K562 (cell line): ENCODE data around the gene ZSCAN25. TPM values are rescaled to one million over a fixed set of nuclear protein-coding genes. Genes with fewer than 3 reads are reported as not detected.

ENCODE experiments used
- ATAC-seq: fragments of 200-7000 bp; cut with Tn5 transposase; 3 replicates; pipeline ENCODE4 v1.9.1; 2020; ENCODE audit warnings: moderate library complexity
- BruUV-seq: library from RNA; stranded (reverse); fragments of 400-500 nt; replicated peaks from 2 replicates; lab custom pipeline; 2021; lab: Mats Ljungman, UMichigan
- CTCF ChIA-PET: fragments of 300-600 bp; formaldehyde crosslinking; extraction: SDS; loops from one replicate; lab custom pipeline; 2021; ENCODE audit warnings: low intra/inter-chr PET ratio; lab: Yijun Ruan, JAX
- POLR2A ChIA-PET: fragments of 300-600, 350-650 bp; sonication (Branson Sonifier 250); formaldehyde crosslinking; extraction: SDS; loops from one replicate; lab custom pipeline; 2021; ENCODE audit warnings: antibody characterized with exemption, inconsistent platforms; lab: Yijun Ruan, JAX
- DNase-seq, 4 experiments: peaks; one replicate each; pipeline versions ENCODE4 v3.0.0 to v3.0.0-alpha.2; 2011 to 2018; ENCODE audit warnings: low spot score in 3 of 4, mixed read lengths in 3 of 4; ENCODE audit errors: extremely low read depth in 1 of 4
- FAIRE-seq: peaks from 2 replicates; lab custom pipeline; 2011; peaks lifted over from hg19 to GRCh38; lab: Jason Lieb, UNC
- H2AFZ ChIP-seq: 2 replicates; pipeline ENCODE4 v1.6.0; 2011; ENCODE audit warnings: low read depth, low read length, control low read depth, inconsistent platforms
- H3K27ac ChIP-seq: fragments of 200-600 bp; 3 replicates; pipeline ENCODE4 v1.8.0; 2011; ENCODE audit warnings: low read depth, mild to moderate bottlenecking, control low read depth, inconsistent platforms, low read length, moderate library complexity, mixed read lengths; ENCODE audit errors: extremely low read depth
- H3K27me3 ChIP-seq, 2 experiments: fragments of 300-600 bp in 1 of 2; 2 replicates in 1 of 2; 3 replicates in 1 of 2; pipeline versions ENCODE4 v1.6.0 to v1.8.0; 2011; ENCODE audit warnings: inconsistent platforms in 2 of 2, low read length in 2 of 2, mild to moderate bottlenecking in 1 of 2, mixed read lengths in 1 of 2, moderate library complexity in 1 of 2; ENCODE audit not compliant: control insufficient read depth in 2 of 2, insufficient read depth in 2 of 2
- H3K36me3 ChIP-seq: fragments of 300-600 bp; 3 replicates; pipeline ENCODE4 v1.8.0; 2011; ENCODE audit warnings: mild to moderate bottlenecking, low read length, inconsistent platforms; ENCODE audit not compliant: control insufficient read depth, insufficient read depth
- H3K4me1 ChIP-seq, 2 experiments: fragments of 200-600 bp in 1 of 2; replicated peaks in 1 of 2; 2 replicates in 1 of 2; 3 replicates in 1 of 2; pipeline versions ENCODE4 v1.5.1 to v1.8.0; 2011; ENCODE audit warnings: inconsistent platforms in 2 of 2, low read length in 2 of 2, mild to moderate bottlenecking in 1 of 2, mixed read lengths in 1 of 2, moderate library complexity in 1 of 2; ENCODE audit not compliant: control insufficient read depth in 2 of 2, insufficient read depth in 2 of 2
- H3K4me2 ChIP-seq: 2 replicates; pipeline ENCODE4 v1.6.1; 2011; ENCODE audit warnings: low read length, control low read depth, inconsistent platforms, mixed read lengths; ENCODE audit not compliant: insufficient read depth
- H3K4me3 ChIP-seq: fragments of 200-600 bp; sonication (generic), shearing (Covaris generic); 2 replicates; pipeline ENCODE4 v1.5.1; 2016; ENCODE audit warnings: control low read depth, inconsistent platforms
- H3K79me2 ChIP-seq: fragments of 200-600 bp; 3 replicates; pipeline ENCODE4 v1.8.0; 2011; ENCODE audit warnings: low read length, inconsistent platforms; ENCODE audit not compliant: control insufficient read depth, insufficient read depth
- H3K9ac ChIP-seq, 2 experiments: 2 replicates each; pipeline versions ENCODE4 v1.6.0 to v1.6.1; 2011; ENCODE audit warnings: low read depth in 2 of 2, low read length in 2 of 2, control low read depth in 1 of 2, inconsistent platforms in 1 of 2, mild to moderate bottlenecking in 1 of 2, mixed read lengths in 1 of 2; ENCODE audit not compliant: insufficient read depth in 1 of 2
- H3K9me1 ChIP-seq: one replicate; pipeline ENCODE4 v1.6.0; 2011; ENCODE audit warnings: inconsistent platforms, mild to moderate bottlenecking, low read length, moderate library complexity; ENCODE audit not compliant: control insufficient read depth, insufficient read depth
- H3K9me3 ChIP-seq: replicated peaks from 2 replicates; pipeline ENCODE4 v1.5.1; 2011; ENCODE audit warnings: low read depth, low read length, inconsistent platforms; ENCODE audit not compliant: control insufficient read depth, insufficient read depth
- H4K20me1 ChIP-seq: replicated peaks from 2 replicates; pipeline ENCODE4 v1.6.1; 2011; ENCODE audit warnings: low read length, inconsistent platforms, mixed read lengths; ENCODE audit not compliant: control insufficient read depth, insufficient read depth
- CBX2 ChIP-seq: fragments of 200-600 bp; sonication (generic); IDR thresholded peaks from one replicate; pipeline ENCODE4 v1.6.1; 2012; ENCODE audit warnings: mild to moderate bottlenecking, low read length, inconsistent platforms; ENCODE audit not compliant: insufficient read depth, poor library complexity, severe bottlenecking
- HIVEP1 ChIP-seq: fragments of 250-450 bp; sonication (Bioruptor Pico); IDR thresholded peaks from 2 replicates; pipeline ENCODE4 v1.4.0; 2020; ENCODE audit warnings: mild to moderate bottlenecking
- JUND ChIP-seq, 2 experiments: IDR thresholded peaks; 2 replicates in 1 of 2; 3 replicates in 1 of 2; pipeline ENCODE4 v1.6.1; 2011; ENCODE audit warnings: borderline replicate concordance in 2 of 2, low read depth in 2 of 2, low read length in 2 of 2, improper control_type of control experiment in 1 of 2, missing biosample characterization in 1 of 2, missing genetic modification characterization in 1 of 2, missing genetic modification reagents in 1 of 2
- MAFF ChIP-seq: IDR thresholded peaks from 2 replicates; pipeline ENCODE4 v1.6.1; 2012; ENCODE audit warnings: low read length, improper control_type of control experiment
- TEAD4 ChIP-seq, 2 experiments: sonication (generic) in 1 of 2; formaldehyde crosslinking in 1 of 2; IDR thresholded peaks; 2 replicates each; pipeline versions ENCODE4 v1.6.1 to v1.8.0; 2012 to 2022; ENCODE audit warnings: borderline replicate concordance in 1 of 2, inconsistent platforms in 1 of 2, low read length in 1 of 2, mild to moderate bottlenecking in 1 of 2, missing genetic modification reagents in 1 of 2
- U2AF2 ChIP-seq: fragments of 200-400 bp; formaldehyde crosslinking; optimal IDR thresholded peaks from 2 replicates; pipeline ENCODE3; 2017; ENCODE audit warnings: low read depth, mild to moderate bottlenecking, low read length
- ZNF277 ChIP-seq: fragments of 250-450 bp; sonication (Bioruptor Pico); IDR thresholded peaks from 2 replicates; pipeline ENCODE4 v1.8.0; 2022; ENCODE audit warnings: inconsistent platforms, mild to moderate bottlenecking, moderate library complexity, borderline replicate concordance
- ZNF324 ChIP-seq: fragments of 250-450 bp; sonication (Bioruptor Pico); IDR thresholded peaks from 2 replicates; pipeline ENCODE4 v1.4.0; 2020; ENCODE audit warnings: mild to moderate bottlenecking
- ZNF445 ChIP-seq: fragments of 250-450 bp; sonication (Bioruptor Pico); IDR thresholded peaks from 2 replicates; pipeline ENCODE4 v1.4.0; 2020; ENCODE audit warnings: low read depth, mild to moderate bottlenecking, moderate library complexity
- ZNF507 ChIP-seq: conservative IDR thresholded peaks from 2 replicates; pipeline ENCODE4 v1.6.1; 2017; ENCODE audit warnings: missing genetic modification characterization, missing compliant biosample characterization
- WGBS: fragments of 100-300 bp; shearing (Covaris generic); methylation state at CpG from one replicate; pipeline ENCODE4 v1.1.6; 2016; ENCODE audit warnings: low coverage, mixed read lengths; ENCODE audit not compliant: insufficient coverage; ENCODE audit errors: missing lambda C conversion rate; 5-methylcytosine and 5-hydroxymethylcytosine counted together
- in situ Hi-C: fragments of 300-500 bp; cut with MboI; formaldehyde crosslinking; loops from 4 replicates; pipeline ENCODE4 v1.15.0; 2018; ENCODE audit warnings: inconsistent platforms, mixed read lengths
- intact Hi-C: fragments of 100-400 bp; cut with micrococcal nuclease; formaldehyde crosslinking; loops from 2 replicates; pipeline ENCODE4 v1.14.2; 2022
- polyA plus RNA-seq, 8 experiments: library from polyadenylated mRNA; depleted of rRNA in 4 of 8; stranded (reverse) in 5 of 8; unstranded in 3 of 8; fragments of >200 nt; fragmentation: Nextera tagmentation in 2 of 8; fragmentation: Illumina TruSeq in 1 of 8; extraction: Ambion mirVana in 2 of 8; extraction: Trizol in 1 of 8; gene quantifications; 2 replicates each; pipeline versions ENCODE4 v1.2.1 to v1.2.3, GENCODE V29; 2011 to 2014; ENCODE audit warnings: inconsistent platforms in 1 of 8, missing spikeins in 1 of 8
- total RNA-seq, 7 experiments: library from RNA; depleted of rRNA in 6 of 7; stranded (reverse); fragments of >200 nt in 6 of 7; fragmentation: Illumina TruSeq in 2 of 7; extraction: Trizol in 2 of 7; gene quantifications; 2 replicates each; pipeline versions ENCODE4 v1.2.1 to v1.2.3, GENCODE V29; 2011 to 2021; ENCODE audit warnings: low replicate concordance in 1 of 7
- TF ChIP-seq, protein P1 (sequence below): sonication (generic); formaldehyde crosslinking; IDR thresholded peaks from 2 replicates; pipeline ENCODE4 v1.8.0; 2022; ENCODE audit warnings: missing genetic modification reagents, mild to moderate bottlenecking, borderline replicate concordance
- TF ChIP-seq, protein P2 (sequence below), 2 experiments: fragments of 450-650 bp; conservative IDR thresholded peaks; 2 replicates each; pipeline ENCODE4 v1.6.1; 2017; ENCODE audit warnings: mild to moderate bottlenecking in 2 of 2, moderate library complexity in 2 of 2

ZSCAN25 gene
- total and polyA plus RNA-seq, 9 of the 15 experiments (the other 6 are each of a cell fraction or from before 2014, with no cell fraction given), result 0.94 to 18.4 (median 12.8) TPM

DNA sequence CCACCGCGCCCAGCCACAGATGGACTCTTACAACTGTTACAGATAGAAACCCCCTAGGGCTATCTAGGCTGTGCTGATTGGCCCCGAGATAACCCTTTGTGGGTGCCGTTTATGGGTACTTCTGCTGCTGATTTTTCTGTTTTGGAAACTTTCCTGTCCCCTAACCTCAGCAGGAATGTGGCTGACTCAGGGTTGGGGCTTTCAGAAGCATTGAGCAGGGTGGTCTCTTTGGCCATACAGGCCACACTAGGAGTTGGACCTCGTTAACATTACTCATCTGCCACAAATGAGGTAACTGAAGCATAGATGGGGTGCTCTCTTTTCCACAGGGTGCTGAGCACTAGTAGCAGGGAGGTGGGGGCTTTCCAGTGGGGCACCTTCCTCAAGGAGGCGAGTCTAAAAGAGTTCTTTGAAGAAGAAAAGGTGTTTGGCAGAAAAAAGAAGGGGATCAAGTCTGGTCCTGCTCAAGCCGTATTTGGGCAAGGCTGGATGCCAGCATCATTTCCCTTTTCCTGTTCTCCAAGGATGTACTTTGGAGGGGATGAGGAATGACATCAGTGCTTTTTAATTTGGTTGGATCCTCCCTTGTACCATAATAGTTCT, 6.4 kb downstream of the ZSCAN25 start:
- 69% methylated on average over 7 of the region's 7 CpGs for WGBS
- ChIA-PET POLR2A (interaction anchor here (0.6 kb wide), 1 partner anchor 100 kb away, joined by 4 read pairs; no protein-coding TSS in a partner anchor), CTCF (no interaction called here)
- H3K4me2 ChIP-seq, result no peak overlapping the region
- FAIRE-seq, result peak; percentile 11
- H3K27me3 ChIP-seq, result no peaks in the 10 kb centered on the region
- no peaks in the 10 kb centered on the region for H3K9me3 ChIP-seq
- TF ChIP-seq TEAD4 (IDR thresholded peaks at IDR 0.05; ENCODE audit: low read length), result no peak
- no peak for TF ChIP-seq TEAD4 (CRISPR knock-in tag; IDR thresholded peaks at IDR 0.05; ENCODE audit: borderline replicate concordance)
- TF ChIP-seq, protein P1, sequence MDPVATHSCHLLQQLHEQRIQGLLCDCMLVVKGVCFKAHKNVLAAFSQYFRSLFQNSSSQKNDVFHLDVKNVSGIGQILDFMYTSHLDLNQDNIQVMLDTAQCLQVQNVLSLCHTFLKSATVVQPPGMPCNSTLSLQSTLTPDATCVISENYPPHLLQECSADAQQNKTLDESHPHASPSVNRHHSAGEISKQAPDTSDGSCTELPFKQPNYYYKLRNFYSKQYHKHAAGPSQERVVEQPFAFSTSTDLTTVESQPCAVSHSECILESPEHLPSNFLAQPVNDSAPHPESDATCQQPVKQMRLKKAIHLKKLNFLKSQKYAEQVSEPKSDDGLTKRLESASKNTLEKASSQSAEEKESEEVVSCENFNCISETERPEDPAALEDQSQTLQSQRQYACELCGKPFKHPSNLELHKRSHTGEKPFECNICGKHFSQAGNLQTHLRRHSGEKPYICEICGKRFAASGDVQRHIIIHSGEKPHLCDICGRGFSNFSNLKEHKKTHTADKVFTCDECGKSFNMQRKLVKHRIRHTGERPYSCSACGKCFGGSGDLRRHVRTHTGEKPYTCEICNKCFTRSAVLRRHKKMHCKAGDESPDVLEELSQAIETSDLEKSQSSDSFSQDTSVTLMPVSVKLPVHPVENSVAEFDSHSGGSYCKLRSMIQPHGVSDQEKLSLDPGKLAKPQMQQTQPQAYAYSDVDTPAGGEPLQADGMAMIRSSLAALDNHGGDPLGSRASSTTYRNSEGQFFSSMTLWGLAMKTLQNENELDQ, result no peak
- no peak for TF ChIP-seq ZNF277 (CRISPR knock-in tag)
- TF ChIP-seq, protein P2, sequence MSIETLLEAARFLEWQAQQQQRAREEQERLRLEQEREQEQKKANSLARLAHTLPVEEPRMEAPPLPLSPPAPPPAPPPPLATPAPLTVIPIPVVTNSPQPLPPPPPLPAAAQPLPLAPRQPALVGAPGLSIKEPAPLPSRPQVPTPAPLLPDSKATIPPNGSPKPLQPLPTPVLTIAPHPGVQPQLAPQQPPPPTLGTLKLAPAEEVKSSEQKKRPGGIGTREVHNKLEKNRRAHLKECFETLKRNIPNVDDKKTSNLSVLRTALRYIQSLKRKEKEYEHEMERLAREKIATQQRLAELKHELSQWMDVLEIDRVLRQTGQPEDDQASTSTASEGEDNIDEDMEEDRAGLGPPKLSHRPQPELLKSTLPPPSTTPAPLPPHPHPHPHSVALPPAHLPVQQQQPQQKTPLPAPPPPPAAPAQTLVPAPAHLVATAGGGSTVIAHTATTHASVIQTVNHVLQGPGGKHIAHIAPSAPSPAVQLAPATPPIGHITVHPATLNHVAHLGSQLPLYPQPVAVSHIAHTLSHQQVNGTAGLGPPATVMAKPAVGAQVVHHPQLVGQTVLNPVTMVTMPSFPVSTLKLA (conservative IDR thresholded peaks at IDR 0.05), result no peak
- no peak for TF ChIP-seq CBX2
- no peak for TF ChIP-seq ZNF324 (CRISPR knock-in tag)
- TF ChIP-seq MAFF, result no peak
- TF ChIP-seq HIVEP1 (CRISPR knock-in tag), result no peak
- no peak for TF ChIP-seq U2AF2
- TF ChIP-seq JUND (IDR thresholded peaks at IDR 0.05; ENCODE audit: borderline replicate concordance, low read depth, low read length), result no peak
- TF ChIP-seq JUND (tag; IDR thresholded peaks at IDR 0.05; ENCODE audit: borderline replicate concordance, low read depth, low read length), result no peak
- TF ChIP-seq ZNF445 (CRISPR knock-in tag), result no peak
- no peak for TF ChIP-seq ZNF507 (tag)
- peaks cover 11% of the 10 kb centered on the region; the same call in 1 of the 2 replicates for H4K20me1 ChIP-seq
- no peak overlapping the region for H3K4me3 ChIP-seq
- H2AFZ ChIP-seq, result no peak overlapping the region
- peaks cover 0 to 6% of the 10 kb centered on the region in 2 experiments; a peak in 2 of 5 replicates for H3K4me1 ChIP-seq
- H3K36me3 ChIP-seq, result peaks cover 98% of the 10 kb centered on the region
- H3K9ac ChIP-seq, result no peak overlapping the region
- in situ Hi-C loops (no loop called here), intact Hi-C loops (no loop called here)
- no peak for DNase-seq
- no TSS peak for BruUV-seq
- no peaks in the 10 kb centered on the region for H3K9me1 ChIP-seq
- ATAC-seq, result no peak
- H3K79me2 ChIP-seq, result peaks cover 2% of the 10 kb centered on the region; the same call in 2 of the 3 replicates
- H3K27ac ChIP-seq, result no peak overlapping the region
